ENCODE results near the gene ACTL8. TPM values are rescaled to one million over a fixed set of nuclear protein-coding genes. Genes with fewer than 3 reads are reported as not detected.

ACTL8 gene
- total RNA-seq = not detected in 2 replicates

DNA sequence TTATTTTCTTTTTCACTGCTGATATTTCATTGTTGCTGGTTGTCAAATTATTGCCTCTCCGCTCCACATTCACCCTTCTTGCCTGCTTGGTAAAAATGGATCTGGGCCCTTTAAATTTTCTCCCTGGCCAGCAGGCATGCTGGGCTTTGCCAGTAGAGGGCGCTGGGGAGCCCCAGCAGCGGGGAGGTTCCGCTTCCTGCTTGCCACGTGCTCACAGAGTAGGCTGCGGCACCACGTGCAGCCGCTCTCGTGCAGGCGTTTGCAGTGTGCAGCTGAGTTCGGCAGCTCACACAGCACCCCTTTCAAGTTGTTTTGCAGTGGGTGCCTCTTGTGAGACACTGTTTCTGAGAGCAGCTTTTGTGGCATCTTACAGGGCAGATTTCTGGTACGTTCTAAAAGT lies at the start of gene ACTL8:
Gene ACTL8, plus strand, starts transcription at position 214 of the 400 bp plus-strand sequence. CDS start 67,676 bp downstream, outside the sequence.

Other genes with a start within 250 kb of the ACTL8 start
- gene ARHGEF10L, start 215.6 kb upstream of the ACTL8 start, total RNA-seq = 8.7 TPM in 2 replicates

Measured in cardiac atrium fibroblast (primary cell).